GM13976 (cell line): ENCODE results near the gene ARL4D.

Source experiments
- DNase-seq: peaks from one replicate; pipeline ENCODE4 v3.0.0; 2012; ENCODE audit warnings: low spot score
- CTCF ChIP-seq: IDR thresholded peaks from 2 replicates; pipeline ENCODE4 v1.5.1; 2012; ENCODE audit warnings: borderline replicate concordance, mild to moderate bottlenecking; ENCODE audit not compliant: insufficient read depth; ENCODE audit errors: extremely low read depth, missing control alignments, control extremely low read depth
- in situ Hi-C: fragments of 300-500 bp; cut with MboI; formaldehyde crosslinking; loops from one replicate; pipeline ENCODE4 v1.12.0; 2022; ENCODE audit warnings: low sequenced_read_pairs, mixed read lengths, inconsistent platforms; ENCODE audit not compliant: unreplicated experiment

The ARL4D gene

GRCh38 chr17:43398724-43399595, at the start of gene ARL4D:
Gene ARL4D (plus strand): TSS chr17:43398993. CDS start chr17:43399733, 740 bp downstream.
- TF ChIP-seq CTCF: no peak
- DNase-seq: peak; percentile 84
- in situ Hi-C loops: loop anchor here (10.0 to 25.0 kb wide), 2 partner anchors 86 to 263 kb away; partner anchors contain the start of genes DHX8 and MEOX1

- no peak for DNase-seq
- TF ChIP-seq CTCF: no peak
- in situ Hi-C loops: no loop called here
Observed at GRCh38 chr17:43349142-43349541, 49.7 kb upstream of the ARL4D start.

- in situ Hi-C loops: no loop called here
- no peak for TF ChIP-seq CTCF
- DNase-seq: no peak
Observed at GRCh38 chr17:43350888-43351361, 47.9 kb upstream of the ARL4D start.

GRCh38 chr17:43351691-43352090, 47.1 kb upstream of the ARL4D start:
- no peak for DNase-seq
- TF ChIP-seq CTCF: no peak
- in situ Hi-C loops: no loop called here

- DNase-seq: no peak
- in situ Hi-C loops: no loop called here
- TF ChIP-seq CTCF: no peak
Observed at GRCh38 chr17:43352579-43353331, 46.0 kb upstream of the ARL4D start.

GRCh38 chr17:43353393-43353792, 45.4 kb upstream of the ARL4D start:
- in situ Hi-C loops: no loop called here
- DNase-seq: no peak
- no peak for TF ChIP-seq CTCF
